Thyroid gland (tissue), 4 donors: ENCODE data around the gene FMR1NB. TPM values are rescaled to one million over a fixed set of nuclear protein-coding genes. Genes with fewer than 3 reads are reported as not detected.

Experiments
- DNase-seq, 2 donors: peaks; one replicate each; pipeline ENCODE4 v3.0.0-alpha.2; 2019
- H3K27ac ChIP-seq, 3 donors: fragments of 200-600 bp; sonication (generic); 1 replicate in 2 of 3; 2 replicates in 1 of 3; pipeline ENCODE4 v1.5.1; 2016 to 2019; ENCODE audit warnings: mild to moderate bottlenecking in 1 of 3, moderate library complexity in 1 of 3
- H3K27me3 ChIP-seq: fragments of 200-600 bp; sonication (generic); one replicate; pipeline ENCODE4 v1.5.1; 2019
- H3K36me3 ChIP-seq, 2 donors: fragments of 200-600 bp; sonication (generic); one replicate each; pipeline ENCODE4 v1.5.1; 2016 to 2019
- H3K4me1 ChIP-seq, 2 donors: fragments of 200-600 bp; sonication (generic); one replicate each; pipeline ENCODE4 v1.5.1; 2017 to 2019
- H3K4me3 ChIP-seq, 3 donors: fragments of 200-600 bp; sonication (generic); replicated peaks in 1 of 3; 1 replicate in 2 of 3; 2 replicates in 1 of 3; pipeline ENCODE4 v1.5.1; 2016; ENCODE audit warnings: mild to moderate bottlenecking in 1 of 3
- H3K9me3 ChIP-seq: fragments of 200-600 bp; sonication (generic); one replicate; pipeline ENCODE4 v1.5.1; 2017
- POLR2A ChIP-seq, 2 donors: fragments of 450-650 bp; IDR thresholded peaks; one replicate each; pipeline ENCODE4 v1.6.1; 2017; ENCODE audit warnings: antibody characterized with exemption in 2 of 2, mild to moderate bottlenecking in 2 of 2, moderate library complexity in 1 of 2
- WGBS, 2 donors: methylation state at CpG; one replicate each; pipeline ENCODE4 v1.1.5; 2017; 5-methylcytosine and 5-hydroxymethylcytosine counted together
- intact Hi-C: fragments of 100-400 bp; cut with DNase I; formaldehyde crosslinking; loops from one replicate; pipeline ENCODE4 v1.15.1; 2023
- small RNA-seq: library from RNA; depleted of rRNA; stranded (forward); fragments of <200 nt; gene quantifications from one replicate; pipeline ENCODE3, GENCODE V24; 2016
- total RNA-seq, 4 donors: library from RNA; depleted of rRNA; stranded (reverse); fragments of >200 nt; gene quantifications; one replicate each; pipeline ENCODE4 v1.2.3, GENCODE V29; 2016
- TF ChIP-seq, protein P1 (sequence below), 6 experiments: fragments of 200-600 bp in 3 of 6; fragments of 450-650 bp in 3 of 6; sonication (generic) in 3 of 6; IDR thresholded peaks; one replicate each; pipeline ENCODE4 v1.5.1; 2016 to 2019; ENCODE audit warnings: antibody characterized with exemption in 6 of 6, mild to moderate bottlenecking in 2 of 6, inconsistent platforms in 1 of 6, moderate library complexity in 1 of 6

FMR1NB gene
- total RNA-seq, 4 donors from 2014 or later, result 0.67 TPM; not detected in 3

DNA sequence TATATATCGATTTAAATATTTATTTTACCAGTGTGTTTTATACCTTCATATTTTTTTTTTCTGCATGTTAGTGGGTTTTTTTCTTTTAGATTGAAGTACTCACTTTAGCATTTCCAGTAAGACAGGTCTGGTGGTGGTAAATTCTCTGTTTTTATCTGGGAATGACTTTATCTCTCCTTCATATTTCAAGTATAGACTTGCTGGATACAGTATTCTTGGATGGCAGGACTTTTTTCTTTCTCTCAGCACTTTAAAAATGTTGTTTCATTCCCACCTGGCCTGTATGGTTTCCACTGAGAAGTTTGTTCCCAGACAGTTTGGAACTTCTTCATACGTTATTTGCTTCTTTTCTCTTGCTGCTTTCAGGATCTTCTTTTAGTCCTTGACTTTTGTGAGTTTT, 86.1 kb downstream of the FMR1NB start:
- no peaks in the 10 kb centered on the region for H3K4me1 ChIP-seq
- WGBS, 2 donors, result 93 to 97% methylated on average over 2 of the region's 2 CpGs
- H3K27me3 ChIP-seq, result no peaks in the 10 kb centered on the region
- H3K9me3 ChIP-seq, result no peaks in the 10 kb centered on the region
- intact Hi-C loops, result no loop called here
- TF ChIP-seq POLR2A (IDR thresholded peaks at IDR 0.05), result no peak
- TF ChIP-seq, protein P1, sequence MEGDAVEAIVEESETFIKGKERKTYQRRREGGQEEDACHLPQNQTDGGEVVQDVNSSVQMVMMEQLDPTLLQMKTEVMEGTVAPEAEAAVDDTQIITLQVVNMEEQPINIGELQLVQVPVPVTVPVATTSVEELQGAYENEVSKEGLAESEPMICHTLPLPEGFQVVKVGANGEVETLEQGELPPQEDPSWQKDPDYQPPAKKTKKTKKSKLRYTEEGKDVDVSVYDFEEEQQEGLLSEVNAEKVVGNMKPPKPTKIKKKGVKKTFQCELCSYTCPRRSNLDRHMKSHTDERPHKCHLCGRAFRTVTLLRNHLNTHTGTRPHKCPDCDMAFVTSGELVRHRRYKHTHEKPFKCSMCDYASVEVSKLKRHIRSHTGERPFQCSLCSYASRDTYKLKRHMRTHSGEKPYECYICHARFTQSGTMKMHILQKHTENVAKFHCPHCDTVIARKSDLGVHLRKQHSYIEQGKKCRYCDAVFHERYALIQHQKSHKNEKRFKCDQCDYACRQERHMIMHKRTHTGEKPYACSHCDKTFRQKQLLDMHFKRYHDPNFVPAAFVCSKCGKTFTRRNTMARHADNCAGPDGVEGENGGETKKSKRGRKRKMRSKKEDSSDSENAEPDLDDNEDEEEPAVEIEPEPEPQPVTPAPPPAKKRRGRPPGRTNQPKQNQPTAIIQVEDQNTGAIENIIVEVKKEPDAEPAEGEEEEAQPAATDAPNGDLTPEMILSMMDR (IDR thresholded peaks at IDR 0.05), result no peak
- no peak overlapping the region for H3K27ac ChIP-seq
- H3K4me3 ChIP-seq, result no peak overlapping the region
- no peaks in the 10 kb centered on the region for H3K36me3 ChIP-seq
- DNase-seq, result no peak

DNA sequence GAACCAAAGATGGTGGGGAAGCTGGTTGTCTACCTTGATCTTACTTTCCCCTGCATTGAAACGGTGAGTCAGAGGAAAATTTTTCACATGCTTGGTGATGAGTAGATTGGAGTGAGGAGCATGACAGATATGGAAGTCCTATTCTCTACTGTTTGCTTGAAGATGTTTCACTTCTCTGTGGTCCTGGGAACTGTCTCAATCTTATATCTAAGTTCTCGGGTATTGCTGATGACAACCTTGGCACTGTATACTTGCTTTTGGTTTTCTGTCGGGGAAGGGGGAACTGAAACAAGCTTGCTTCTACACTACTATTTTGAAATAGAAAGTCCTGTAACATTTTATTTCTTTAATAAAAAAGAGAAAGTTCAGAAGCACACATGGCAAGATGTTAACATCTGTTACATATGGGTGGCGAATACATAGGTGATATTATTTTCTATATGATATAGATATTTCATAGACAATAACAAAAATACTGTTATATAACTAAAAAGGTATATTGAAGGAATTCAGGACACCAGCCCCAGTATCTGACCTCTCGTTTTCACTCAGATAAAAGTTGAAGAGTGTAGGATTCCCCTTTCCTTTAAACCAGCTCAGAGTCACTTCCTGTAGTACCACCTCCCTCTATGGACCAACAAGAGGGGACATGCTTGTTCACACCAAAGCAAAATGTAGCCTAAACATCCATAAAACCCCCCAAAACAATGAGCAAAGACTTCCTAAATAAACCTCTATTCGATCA, 88.8 kb downstream of the FMR1NB start:
- no peak for DNase-seq
- H3K9me3 ChIP-seq, result no peaks in the 10 kb centered on the region
- no peak for TF ChIP-seq POLR2A (IDR thresholded peaks at IDR 0.05)
- TF ChIP-seq, protein P1 (IDR thresholded peaks at IDR 0.05), result no peak
- 88 to 89% methylated on average over 6 of the region's 6 CpGs for WGBS, 2 donors
- no peak overlapping the region for H3K27ac ChIP-seq
- no peaks in the 10 kb centered on the region for H3K36me3 ChIP-seq
- H3K27me3 ChIP-seq, result no peaks in the 10 kb centered on the region
- intact Hi-C loops, result no loop called here
- no peaks in the 10 kb centered on the region for H3K4me1 ChIP-seq
- H3K4me3 ChIP-seq, result no peak overlapping the region

DNA sequence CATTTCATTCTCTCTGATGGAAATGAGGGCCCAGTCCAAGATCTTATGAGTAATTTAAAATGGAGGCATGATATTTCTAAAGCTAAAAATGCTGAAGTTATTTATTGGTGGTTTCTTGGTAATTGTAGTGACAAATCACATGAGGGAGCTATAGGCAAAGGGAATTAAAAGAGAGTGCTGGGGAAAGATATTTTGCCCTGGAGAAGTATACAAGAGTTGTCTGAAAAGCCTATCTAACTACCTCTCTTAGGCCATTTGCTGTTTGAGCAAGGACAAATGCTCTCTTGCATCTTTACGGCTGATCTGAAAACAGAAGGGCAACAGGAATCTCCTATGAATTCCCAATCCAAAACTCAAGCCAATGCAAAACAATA, 89.4 kb downstream of the FMR1NB start:
- intact Hi-C loops, result no loop called here
- TF ChIP-seq POLR2A (IDR thresholded peaks at IDR 0.05), result no peak
- TF ChIP-seq, protein P1 (IDR thresholded peaks at IDR 0.05), result no peak
- H3K4me1 ChIP-seq, result no peaks in the 10 kb centered on the region
- no peak for DNase-seq
- H3K27me3 ChIP-seq, result no peaks in the 10 kb centered on the region
- WGBS, 2 donors, result 78 to 82% methylated on average over 1 of the region's 1 CpG
- H3K27ac ChIP-seq, result no peak overlapping the region
- no peaks in the 10 kb centered on the region for H3K36me3 ChIP-seq
- H3K4me3 ChIP-seq, result no peak overlapping the region
- H3K9me3 ChIP-seq, result no peaks in the 10 kb centered on the region

Small RNA genes lying within 50 kb of the gene (small RNA-seq; reads per million reads assigned to genes)
- gene RNA5SP524, result not detected

Other genes starting within 250 kb of the FMR1NB start
- gene FMR1, start 69.4 kb upstream of the FMR1NB start, total RNA-seq, result 10 to 100 TPM; 49.7 to 78.1 (median 69.2) TPM